Measurements from ENCODE around the gene BEX3.

The BEX3 gene

GRCh38 chrX:103376118-103376978 is at the start of gene BEX3:
TSS of gene BEX3 (plus strand) at chrX:103376538. CDS start at chrX:103377522, 984 bp downstream.
- TF ChIP-seq EZH2phosphoT487 (IDR thresholded peaks at IDR 0.05; ENCODE audit: borderline replicate concordance, low read length) (no peak), CTCF (IDR thresholded peaks at IDR 0.05; ENCODE audit: low read depth, low read length, poor library complexity, severe bottlenecking) (no peak)
- H3K27ac ChIP-seq (ENCODE audit: low read depth, low read length), result no peak within 1 kb of the TSS
- H4K20me1 ChIP-seq (ENCODE audit: control insufficient read depth, insufficient read depth, low read depth, low read length), result no peaks in the 10 kb centered on the region

GRCh38 chrX:103329991-103330390 is 46.3 kb upstream of the BEX3 start, which contains the start of gene TCEAL7:
TSS of gene TCEAL7 (plus strand) at chrX:103330239. CDS start at chrX:103331404, 1,165 bp downstream.
- Histone ChIP-seq H3K36me3 (ENCODE audit: control insufficient read depth, low read length) (no peaks in the 10 kb centered on the region), H3F3A (ENCODE audit: control insufficient read depth, insufficient read depth) (no peaks in the 10 kb centered on the region), H3K27ac (ENCODE audit: low read depth, low read length) (no peak within 1 kb of the TSS), H4K20me1 (ENCODE audit: control insufficient read depth, insufficient read depth, low read depth, low read length) (no peaks in the 10 kb centered on the region), H3K27me3 (ENCODE audit: control insufficient read depth, low read length) (no peaks in the 10 kb centered on the region), H3K79me2 (ENCODE audit: control insufficient read depth, low read length) (no peaks in the 10 kb centered on the region), H3K4me1 (ENCODE audit: control insufficient read depth, low read length) (no peaks in the 10 kb centered on the region), H3K9me2 (replicated peaks; ENCODE audit: control insufficient read depth, low read length) (no peaks in the 10 kb centered on the region), H3K9me3 (ENCODE audit: control insufficient read depth, insufficient read depth, low read length) (no peaks in the 10 kb centered on the region), H3K4me3 (ENCODE audit: low read length) (no peak within 1 kb of the TSS), H3K4me2 (ENCODE audit: low read length) (no peak within 1 kb of the TSS)
- TF ChIP-seq EZH2phosphoT487 (IDR thresholded peaks at IDR 0.05; ENCODE audit: borderline replicate concordance, low read length), result no peak
- no peak for TF ChIP-seq CTCF (IDR thresholded peaks at IDR 0.05; ENCODE audit: low read depth, low read length, poor library complexity, severe bottlenecking)

More at GRCh38 chrX:103376118-103376978, at the start of gene BEX3:
- Histone ChIP-seq H3K9me2 (replicated peaks; ENCODE audit: control insufficient read depth, low read length) (no peaks in the 10 kb centered on the region), H3K27me3 (ENCODE audit: control insufficient read depth, low read length) (no peaks in the 10 kb centered on the region), H3K4me3 (ENCODE audit: low read length) (no peak within 1 kb of the TSS), H3K4me2 (ENCODE audit: low read length) (no peak within 1 kb of the TSS), H3F3A (ENCODE audit: control insufficient read depth, insufficient read depth) (no peaks in the 10 kb centered on the region), H3K36me3 (ENCODE audit: control insufficient read depth, low read length) (no peaks in the 10 kb centered on the region), H3K79me2 (ENCODE audit: control insufficient read depth, low read length) (no peaks in the 10 kb centered on the region), H3K9me3 (ENCODE audit: control insufficient read depth, insufficient read depth, low read length) (no peaks in the 10 kb centered on the region), H3K4me1 (ENCODE audit: control insufficient read depth, low read length) (no peaks in the 10 kb centered on the region)

GRCh38 chrX:103330681-103331288 is 45.6 kb upstream of the BEX3 start:
- no peaks in the 10 kb centered on the region for H3K9me3 ChIP-seq (ENCODE audit: control insufficient read depth, insufficient read depth, low read length)
- H3K27ac ChIP-seq (ENCODE audit: low read depth, low read length), result no peak overlapping the region
- no peaks in the 10 kb centered on the region for H3K79me2 ChIP-seq (ENCODE audit: control insufficient read depth, low read length)
- H4K20me1 ChIP-seq (ENCODE audit: control insufficient read depth, insufficient read depth, low read depth, low read length), result no peaks in the 10 kb centered on the region
- H3K27me3 ChIP-seq (ENCODE audit: control insufficient read depth, low read length), result no peaks in the 10 kb centered on the region
- H3K9me2 ChIP-seq (replicated peaks; ENCODE audit: control insufficient read depth, low read length), result no peaks in the 10 kb centered on the region
- H3K4me2 ChIP-seq (ENCODE audit: low read length), result no peak overlapping the region
- H3K36me3 ChIP-seq (ENCODE audit: control insufficient read depth, low read length), result no peaks in the 10 kb centered on the region
- no peaks in the 10 kb centered on the region for H3F3A ChIP-seq (ENCODE audit: control insufficient read depth, insufficient read depth)
- no peak overlapping the region for H3K4me3 ChIP-seq (ENCODE audit: low read length)
- TF ChIP-seq CTCF (IDR thresholded peaks at IDR 0.05; ENCODE audit: low read depth, low read length, poor library complexity, severe bottlenecking) (no peak), EZH2phosphoT487 (IDR thresholded peaks at IDR 0.05; ENCODE audit: borderline replicate concordance, low read length) (no peak)
- H3K4me1 ChIP-seq (ENCODE audit: control insufficient read depth, low read length), result no peaks in the 10 kb centered on the region
